ENCODE data around the gene RIPPLY2.

DNA sequence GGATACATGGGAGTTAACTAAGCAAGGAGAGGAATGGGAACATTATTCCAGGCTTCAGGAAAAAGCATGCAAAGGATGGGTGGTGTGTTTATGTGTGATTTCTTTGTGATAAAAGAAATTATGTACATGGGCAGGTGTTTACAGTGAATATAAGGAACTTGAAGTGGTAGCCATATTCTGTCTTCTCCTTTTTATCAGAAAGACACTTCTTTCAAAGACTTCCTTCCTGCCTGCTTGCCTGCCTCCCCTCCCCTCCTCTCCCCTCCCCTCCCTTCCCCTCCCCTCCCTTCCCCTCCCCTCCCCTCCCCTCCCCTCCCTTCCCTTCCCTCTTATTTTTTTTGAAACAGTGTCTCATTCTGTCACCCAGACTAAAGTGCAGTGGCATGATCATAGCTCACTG is 20.7 kb downstream of the RIPPLY2 start:
- TF ChIP-seq POLR2A (IDR thresholded peaks at IDR 0.05; ENCODE audit: low read depth, low read length), result no peak
- TF ChIP-seq POLR2AphosphoS5 (IDR thresholded peaks at IDR 0.05; ENCODE audit: low read depth, low read length), result no peak
- no peak for TF ChIP-seq TAF1 (IDR thresholded peaks at IDR 0.05; ENCODE audit: borderline replicate concordance, low read depth, low read length)

Measured in GM12892 (cell line).